PFSK-1 (cell line): Measurements from ENCODE around the gene CDK19.

Experiments used
- FOXP2 ChIP-seq: optimal IDR thresholded peaks from 2 replicates; pipeline ENCODE3; 2011; ENCODE audit warnings: borderline replicate concordance, control low read depth, inconsistent platforms; ENCODE audit not compliant: insufficient read depth; ENCODE audit errors: extremely low read length, extremely low read depth
- POLR2AphosphoS5 ChIP-seq: IDR thresholded peaks from 2 replicates; pipeline ENCODE4 v1.6.1; 2012; ENCODE audit warnings: low read depth, mild to moderate bottlenecking, control low read depth, low read length, moderate library complexity
- SIN3A ChIP-seq: IDR thresholded peaks from 2 replicates; pipeline ENCODE4 v1.6.1; 2012; ENCODE audit warnings: mild to moderate bottlenecking, low read length, moderate library complexity, borderline replicate concordance; ENCODE audit not compliant: insufficient read depth
- TAF1 ChIP-seq: IDR thresholded peaks from 2 replicates; pipeline ENCODE4 v1.6.1; 2012; ENCODE audit warnings: low read length, control low read depth, borderline replicate concordance; ENCODE audit not compliant: insufficient read depth
- TF ChIP-seq, protein P1 (sequence below), 2 experiments: IDR thresholded peaks; 2 replicates each; pipeline versions ENCODE4 v1.6.1 to v1.8.0; 2011 to 2012; ENCODE audit warnings: low read depth in 2 of 2, low read length in 2 of 2, control low read depth in 1 of 2, inconsistent platforms in 1 of 2, mild to moderate bottlenecking in 1 of 2, moderate library complexity in 1 of 2; ENCODE audit not compliant: insufficient read depth in 1 of 2

The CDK19 gene

GRCh38 chr6:110656492-110656891 lies 158.8 kb downstream of the CDK19 start:
- TF ChIP-seq POLR2AphosphoS5 (no peak), SIN3A (no peak), TAF1 (no peak)
- TF ChIP-seq, protein P1, sequence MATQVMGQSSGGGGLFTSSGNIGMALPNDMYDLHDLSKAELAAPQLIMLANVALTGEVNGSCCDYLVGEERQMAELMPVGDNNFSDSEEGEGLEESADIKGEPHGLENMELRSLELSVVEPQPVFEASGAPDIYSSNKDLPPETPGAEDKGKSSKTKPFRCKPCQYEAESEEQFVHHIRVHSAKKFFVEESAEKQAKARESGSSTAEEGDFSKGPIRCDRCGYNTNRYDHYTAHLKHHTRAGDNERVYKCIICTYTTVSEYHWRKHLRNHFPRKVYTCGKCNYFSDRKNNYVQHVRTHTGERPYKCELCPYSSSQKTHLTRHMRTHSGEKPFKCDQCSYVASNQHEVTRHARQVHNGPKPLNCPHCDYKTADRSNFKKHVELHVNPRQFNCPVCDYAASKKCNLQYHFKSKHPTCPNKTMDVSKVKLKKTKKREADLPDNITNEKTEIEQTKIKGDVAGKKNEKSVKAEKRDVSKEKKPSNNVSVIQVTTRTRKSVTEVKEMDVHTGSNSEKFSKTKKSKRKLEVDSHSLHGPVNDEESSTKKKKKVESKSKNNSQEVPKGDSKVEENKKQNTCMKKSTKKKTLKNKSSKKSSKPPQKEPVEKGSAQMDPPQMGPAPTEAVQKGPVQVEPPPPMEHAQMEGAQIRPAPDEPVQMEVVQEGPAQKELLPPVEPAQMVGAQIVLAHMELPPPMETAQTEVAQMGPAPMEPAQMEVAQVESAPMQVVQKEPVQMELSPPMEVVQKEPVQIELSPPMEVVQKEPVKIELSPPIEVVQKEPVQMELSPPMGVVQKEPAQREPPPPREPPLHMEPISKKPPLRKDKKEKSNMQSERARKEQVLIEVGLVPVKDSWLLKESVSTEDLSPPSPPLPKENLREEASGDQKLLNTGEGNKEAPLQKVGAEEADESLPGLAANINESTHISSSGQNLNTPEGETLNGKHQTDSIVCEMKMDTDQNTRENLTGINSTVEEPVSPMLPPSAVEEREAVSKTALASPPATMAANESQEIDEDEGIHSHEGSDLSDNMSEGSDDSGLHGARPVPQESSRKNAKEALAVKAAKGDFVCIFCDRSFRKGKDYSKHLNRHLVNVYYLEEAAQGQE (IDR thresholded peaks at IDR 0.05; ENCODE audit: insufficient read depth in 1 of 2, low read depth in 2 of 2, low read length in 2 of 2), result no peak

- TF ChIP-seq TAF1 (no peak), SIN3A (no peak), FOXP2 (no peak), POLR2AphosphoS5 (no peak)
- TF ChIP-seq, protein P1 (IDR thresholded peaks at IDR 0.05; ENCODE audit: insufficient read depth in 1 of 2, low read depth in 2 of 2, low read length in 2 of 2), result no peak
Measured at GRCh38 chr6:110655821-110656220, 159.4 kb downstream of the CDK19 start.

GRCh38 chr6:110654096-110654820 lies 161.0 kb downstream of the CDK19 start:
- TF ChIP-seq, protein P1 (IDR thresholded peaks at IDR 0.05; ENCODE audit: insufficient read depth in 1 of 2, low read depth in 2 of 2, low read length in 2 of 2), result no peak

DNA sequence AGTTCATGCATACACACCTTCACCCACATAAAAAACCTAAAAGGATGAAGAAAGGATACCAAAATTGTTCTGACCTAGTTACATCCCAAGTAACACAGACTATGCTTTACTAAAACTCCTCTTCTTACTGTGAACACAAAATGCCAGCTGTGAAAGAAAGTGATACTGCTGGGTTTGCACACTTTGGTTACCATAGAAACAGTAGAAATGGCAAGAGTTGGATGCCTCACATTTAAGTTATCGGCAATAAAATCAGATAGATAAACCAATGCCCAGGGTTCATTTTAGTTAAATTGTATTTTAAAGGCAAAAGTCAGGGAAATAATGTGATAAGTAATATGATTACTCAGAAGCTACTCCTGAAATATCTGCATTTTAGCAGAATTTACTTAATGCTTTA lies 161.9 kb downstream of the CDK19 start:
- no peak for TF ChIP-seq TAF1
- TF ChIP-seq, protein P1 (IDR thresholded peaks at IDR 0.05; ENCODE audit: insufficient read depth in 1 of 2, low read depth in 2 of 2, low read length in 2 of 2), result no peak
- no peak for TF ChIP-seq FOXP2
- no peak for TF ChIP-seq SIN3A
- no peak for TF ChIP-seq POLR2AphosphoS5

DNA sequence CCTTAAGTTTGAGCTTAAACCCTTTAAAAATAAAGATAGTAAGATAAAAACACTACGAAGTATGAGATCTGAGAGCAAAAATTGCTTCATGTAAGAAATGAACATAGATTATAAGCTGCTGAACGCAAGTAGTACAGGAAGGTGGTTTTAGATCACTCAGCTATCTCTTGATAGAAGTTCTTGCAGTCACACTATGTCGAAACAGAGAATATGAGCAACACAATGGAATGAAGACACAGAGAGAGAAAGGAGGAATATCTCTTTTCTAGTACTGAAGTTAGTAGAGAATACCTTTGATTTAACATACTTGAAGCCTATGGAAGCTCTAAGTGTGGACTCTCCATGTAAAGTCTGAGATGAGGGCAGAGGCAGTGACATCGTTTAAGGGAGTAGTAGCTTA lies 162.7 kb downstream of the CDK19 start:
- TF ChIP-seq POLR2AphosphoS5 (no peak), TAF1 (no peak), FOXP2 (no peak), SIN3A (no peak)
- TF ChIP-seq, protein P1 (IDR thresholded peaks at IDR 0.05; ENCODE audit: insufficient read depth in 1 of 2, low read depth in 2 of 2, low read length in 2 of 2), result no peak
